Measurements from ENCODE around the gene SPON2.

GRCh38 chr4:1195109-1195671, 22.8 kb upstream of the SPON2 start:
- TF ChIP-seq CTCF (conservative IDR thresholded peaks at IDR 0.05 in 1 of 2, IDR thresholded peaks at IDR 0.05 in 1 of 2; ENCODE audit: extremely low read depth in 1 of 2, insufficient read depth in 1 of 2, low read depth in 1 of 2, low read length in 2 of 2) (no peak), EZH2 (IDR thresholded peaks at IDR 0.05; ENCODE audit: borderline replicate concordance, low read length) (no peak)
